HG02981 (cell line): ENCODE data around the gene PTPRCAP.
"Not testable (repeated sequence)": the region's sequence is repeated elsewhere in the genome, so short reads cannot be mapped to it uniquely, and the experiment has no call there.

Experiments used
- ATAC-seq: cut with Tn5 transposase; IDR thresholded peaks from one replicate; pipeline ENCODE4 v1.9.1; 2021; ENCODE audit warnings: mild to moderate bottlenecking, moderate library complexity; ENCODE audit not compliant: unreplicated experiment

PTPRCAP gene

GRCh38 chr11:67428052-67429001 lies 9.2 kb downstream of the PTPRCAP start, which contains the start of gene RPS6KB2:
Gene RPS6KB2 (plus strand): TSS chr11:67428494. CDS start chr11:67428546, 52 bp downstream.
- ATAC-seq, result peak; percentile 81

- not testable (repeated sequence) for ATAC-seq
Observed at GRCh38 chr11:67427364-67427859, 10.1 kb downstream of the PTPRCAP start.

- no peak for ATAC-seq
Observed at GRCh38 chr11:67423891-67424613, 13.4 kb downstream of the PTPRCAP start.

- no peak for ATAC-seq
Observed at GRCh38 chr11:67423466-67423865, 14.0 kb downstream of the PTPRCAP start.

DNA sequence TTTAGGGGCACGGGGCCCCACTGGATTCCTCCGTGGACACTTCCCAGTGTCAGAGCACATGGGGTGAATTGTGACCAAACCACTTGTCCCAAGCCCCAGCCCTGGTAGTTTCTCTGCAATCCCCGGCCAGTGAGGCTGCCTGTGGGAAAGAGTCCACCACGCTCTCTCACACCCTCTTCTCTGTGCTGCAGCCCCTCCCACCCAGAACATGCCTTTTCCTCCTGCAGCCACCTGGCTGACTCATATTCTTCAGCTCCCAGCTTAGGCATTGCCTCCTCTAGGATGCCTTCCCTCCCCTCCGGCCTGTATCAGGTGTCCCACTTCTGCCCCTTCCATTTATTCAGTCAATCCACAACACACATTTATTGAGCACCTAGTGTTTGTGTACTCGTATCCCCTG lies 14.6 kb downstream of the PTPRCAP start:
- no peak for ATAC-seq

- no peak for ATAC-seq
Observed at GRCh38 chr11:67421430-67422031, 16.0 kb downstream of the PTPRCAP start.

DNA sequence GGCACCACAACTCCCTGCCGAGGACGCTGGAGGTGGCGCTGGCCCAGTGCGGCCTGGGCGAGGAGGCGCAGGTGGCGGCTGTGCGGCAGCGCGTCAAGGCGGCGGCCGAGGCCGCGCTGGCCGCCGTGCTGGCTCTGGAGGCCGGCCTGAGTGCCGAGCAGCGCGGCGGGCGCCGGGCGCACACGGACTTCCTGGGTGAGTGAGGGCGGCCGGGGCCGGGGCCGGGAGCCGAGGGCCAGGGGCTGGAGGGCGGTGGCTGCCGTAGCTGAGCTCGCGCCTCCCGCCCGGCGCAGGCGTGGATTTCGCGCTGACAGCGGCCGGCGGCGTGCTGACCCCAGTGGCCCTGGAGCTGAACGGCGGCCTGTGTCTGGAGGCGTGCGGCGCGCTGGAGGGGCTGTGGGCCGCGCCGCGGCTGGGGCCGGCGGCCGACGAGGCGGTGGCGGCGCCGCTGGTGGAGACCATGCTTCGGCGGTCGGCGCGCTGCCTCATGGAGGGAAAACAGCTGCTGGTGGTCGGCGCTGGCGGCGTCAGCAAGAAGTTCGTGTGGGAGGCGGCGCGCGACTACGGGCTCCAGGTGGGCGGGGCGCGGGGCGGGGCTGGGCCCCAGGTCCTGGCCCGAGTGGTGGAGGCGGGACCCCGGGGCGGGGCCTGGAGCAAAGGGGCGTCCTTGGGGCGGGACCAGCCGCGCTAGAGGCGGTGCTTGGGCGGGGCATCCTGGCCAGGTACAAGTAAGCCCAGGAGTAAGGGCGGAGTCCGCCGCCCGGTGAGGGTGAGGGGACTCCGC lies 16.6 kb downstream of the PTPRCAP start:
- peak; percentile 76 for ATAC-seq

- ATAC-seq, result no peak
Observed at GRCh38 chr11:67420147-67420645, 17.3 kb downstream of the PTPRCAP start.

GRCh38 chr11:67419325-67420049 lies 18.0 kb downstream of the PTPRCAP start:
- no peak for ATAC-seq

GRCh38 chr11:67418476-67419281 lies 18.8 kb downstream of the PTPRCAP start:
- no peak for ATAC-seq

DNA sequence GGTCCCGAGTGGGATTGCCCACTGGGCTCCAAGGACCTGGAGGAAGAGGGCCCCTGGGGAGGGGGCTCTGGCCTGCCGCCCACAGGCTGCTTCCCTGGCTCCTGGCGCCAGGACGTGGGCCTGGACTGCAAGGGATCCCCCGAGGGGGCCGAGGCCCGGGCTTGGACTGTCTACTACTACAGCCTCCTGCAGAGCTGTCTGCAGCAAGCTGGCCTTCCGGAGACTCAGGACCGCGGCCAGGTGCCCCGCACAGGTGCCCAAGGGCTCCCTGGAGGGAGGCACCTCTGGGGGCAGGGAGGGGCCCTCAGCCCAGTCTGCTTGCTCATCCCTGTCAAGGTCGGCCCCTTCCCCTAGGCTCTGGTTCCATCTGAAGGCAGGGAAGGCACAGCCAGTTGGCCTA lies 20.1 kb downstream of the PTPRCAP start:
- ATAC-seq, result no peak

- no peak for ATAC-seq
Observed at GRCh38 chr11:67416416-67417335, 20.8 kb downstream of the PTPRCAP start.

DNA sequence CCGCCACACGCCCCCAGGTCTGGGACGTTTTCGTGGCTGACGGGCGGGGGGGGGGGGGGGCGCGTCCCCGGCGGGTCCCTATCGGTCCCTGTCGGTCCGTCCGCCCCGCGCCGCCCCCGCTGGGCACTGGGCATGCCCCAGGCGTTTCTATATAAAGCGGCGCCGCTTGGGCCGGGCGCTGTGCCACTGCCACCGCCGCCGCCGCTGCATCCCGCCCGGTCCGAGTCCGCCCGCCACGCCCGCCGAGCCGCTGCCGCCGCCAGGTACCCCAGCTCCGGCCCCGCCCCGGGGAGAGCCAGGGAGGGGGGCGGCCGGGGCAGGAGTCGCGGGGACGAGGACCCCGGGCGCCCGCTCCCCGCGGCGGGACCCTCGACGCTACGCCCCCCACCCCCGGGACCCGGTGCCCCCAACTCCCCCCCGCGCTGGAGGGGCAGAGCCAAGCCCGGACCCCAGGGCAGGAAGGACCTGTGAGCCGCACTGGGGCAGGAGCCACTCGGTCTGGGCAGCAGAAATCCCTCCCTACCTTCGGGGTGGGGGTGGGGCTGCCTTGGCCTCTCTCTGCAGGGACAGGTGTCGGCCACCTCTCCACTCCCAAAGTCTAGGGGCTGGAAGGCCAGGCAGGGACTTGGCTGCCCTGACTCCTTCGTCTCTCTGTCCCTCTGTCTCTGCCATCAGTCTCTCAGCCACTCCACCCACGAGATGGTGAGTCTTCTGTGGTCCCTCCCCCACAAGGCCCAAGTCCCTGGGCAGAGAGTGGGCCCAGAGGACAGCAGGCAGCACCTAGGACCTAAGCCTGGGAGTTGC lies 21.8 kb downstream of the PTPRCAP start, which contains the start of gene CARNS1:
Gene CARNS1 (plus strand): TSS at position 178 of the 804 bp plus-strand sequence. CDS start 522 bp downstream, at position 700.
- ATAC-seq, result no peak

DNA sequence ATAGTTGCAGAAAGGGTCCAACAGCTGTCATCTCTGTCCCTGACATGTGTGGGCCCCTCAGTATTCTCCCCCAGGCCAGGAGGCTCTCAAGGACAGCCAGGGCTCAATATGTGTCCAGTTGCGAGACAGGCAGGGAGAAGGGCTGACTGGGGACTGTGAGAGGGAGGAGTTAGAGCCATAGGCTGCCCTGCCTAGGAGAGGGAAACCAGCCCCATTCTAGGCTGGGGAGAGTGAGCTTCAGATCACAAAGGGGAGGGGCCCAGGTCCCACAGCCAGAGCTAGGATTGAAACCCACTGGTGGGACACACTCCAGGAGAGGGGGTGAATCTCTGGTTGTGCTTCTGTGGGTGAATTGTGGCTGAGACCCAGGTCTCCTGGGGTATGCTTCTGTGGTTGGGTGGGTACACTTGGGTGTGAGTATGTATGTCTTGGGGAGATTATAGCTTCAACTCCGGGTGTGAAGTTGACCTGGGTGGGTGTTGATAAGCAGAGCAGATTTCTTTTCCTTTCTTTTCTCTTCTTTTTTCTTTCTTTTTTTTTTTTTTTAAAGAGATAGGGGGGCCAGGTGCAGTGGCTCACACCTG lies 24.1 kb downstream of the PTPRCAP start:
- ATAC-seq, result no peak

GRCh38 chr11:67412495-67413179 lies 24.8 kb downstream of the PTPRCAP start:
- no peak for ATAC-seq

GRCh38 chr11:67411785-67412152 lies 25.7 kb downstream of the PTPRCAP start:
- ATAC-seq, result no peak
